OCI-LY3 (cell line): ENCODE results near the gene LMAN2L.

Experiments
- H2AFZ ChIP-seq: fragments of 200-600, 300-600 bp; shearing (Covaris generic); 2 replicates; pipeline ENCODE4 v1.6.0; 2014; ENCODE audit warnings: antibody characterized with exemption, low read depth, low read length
- H3K27ac ChIP-seq: fragments of 200-600, 300-600 bp; sonication (generic); 2 replicates; pipeline ENCODE4 v1.5.1; 2014; ENCODE audit warnings: mild to moderate bottlenecking, low read length, moderate library complexity, mixed read lengths
- H3K27me3 ChIP-seq: fragments of 200-600, 300-600 bp; sonication (generic); 2 replicates; pipeline ENCODE4 v1.6.1; 2014; ENCODE audit warnings: low read depth, low read length, mixed read lengths
- H3K36me3 ChIP-seq: fragments of 200-600, 300-600 bp; sonication (generic); replicated peaks from 2 replicates; pipeline ENCODE3; 2014; ENCODE audit warnings: low read depth, low read length, mixed read lengths
- H3K4me1 ChIP-seq: fragments of 300-600, 200-600 bp; sonication (generic); 2 replicates; pipeline ENCODE4 v1.6.1; 2014; ENCODE audit warnings: low read length, mixed read lengths
- H3K4me2 ChIP-seq: fragments of 200-600, 300-600 bp; sonication (generic); 2 replicates; pipeline ENCODE4 v1.6.1; 2014; ENCODE audit warnings: low read length, mixed read lengths
- H3K4me3 ChIP-seq: fragments of 300-600, 200-600 bp; sonication (generic); 2 replicates; pipeline ENCODE4 v1.5.1; 2014; ENCODE audit warnings: antibody characterized with exemption, mild to moderate bottlenecking, low read length, moderate library complexity
- H3K79me2 ChIP-seq: fragments of 300-600, 200-600 bp; shearing (Covaris generic); 2 replicates; pipeline ENCODE4 v1.6.1; 2014; ENCODE audit warnings: mild to moderate bottlenecking, low read length, mixed read lengths
- H3K9ac ChIP-seq: fragments of 300-600, 200-600 bp; shearing (Covaris generic); 2 replicates; pipeline ENCODE4 v1.6.0; 2014; ENCODE audit warnings: mild to moderate bottlenecking, low read length, moderate library complexity
- H3K9me3 ChIP-seq: fragments of 200-600, 300-600 bp; shearing (Covaris generic); 2 replicates; pipeline ENCODE4 v1.6.1; 2014; ENCODE audit warnings: low read length, mixed read lengths; ENCODE audit not compliant: insufficient read depth
- H4K20me1 ChIP-seq: fragments of 200-600, 300-600 bp; sonication (generic); 2 replicates; pipeline ENCODE4 v1.6.1; 2016; ENCODE audit warnings: low read length, mixed read lengths; ENCODE audit not compliant: insufficient read depth
- EZH2phosphoT487 ChIP-seq: fragments of 200-600 bp; shearing (Covaris generic); IDR thresholded peaks from 2 replicates; pipeline ENCODE4 v1.6.1; 2018; ENCODE audit warnings: antibody characterized with exemption, mixed run types, low read depth
- TF ChIP-seq, protein P1 (sequence below): fragments of 200-600, 300-600 bp; sonication (generic); IDR thresholded peaks from 2 replicates; pipeline ENCODE4 v1.5.1; 2014; ENCODE audit warnings: antibody characterized with exemption, low read length, low read depth

The LMAN2L gene

DNA sequence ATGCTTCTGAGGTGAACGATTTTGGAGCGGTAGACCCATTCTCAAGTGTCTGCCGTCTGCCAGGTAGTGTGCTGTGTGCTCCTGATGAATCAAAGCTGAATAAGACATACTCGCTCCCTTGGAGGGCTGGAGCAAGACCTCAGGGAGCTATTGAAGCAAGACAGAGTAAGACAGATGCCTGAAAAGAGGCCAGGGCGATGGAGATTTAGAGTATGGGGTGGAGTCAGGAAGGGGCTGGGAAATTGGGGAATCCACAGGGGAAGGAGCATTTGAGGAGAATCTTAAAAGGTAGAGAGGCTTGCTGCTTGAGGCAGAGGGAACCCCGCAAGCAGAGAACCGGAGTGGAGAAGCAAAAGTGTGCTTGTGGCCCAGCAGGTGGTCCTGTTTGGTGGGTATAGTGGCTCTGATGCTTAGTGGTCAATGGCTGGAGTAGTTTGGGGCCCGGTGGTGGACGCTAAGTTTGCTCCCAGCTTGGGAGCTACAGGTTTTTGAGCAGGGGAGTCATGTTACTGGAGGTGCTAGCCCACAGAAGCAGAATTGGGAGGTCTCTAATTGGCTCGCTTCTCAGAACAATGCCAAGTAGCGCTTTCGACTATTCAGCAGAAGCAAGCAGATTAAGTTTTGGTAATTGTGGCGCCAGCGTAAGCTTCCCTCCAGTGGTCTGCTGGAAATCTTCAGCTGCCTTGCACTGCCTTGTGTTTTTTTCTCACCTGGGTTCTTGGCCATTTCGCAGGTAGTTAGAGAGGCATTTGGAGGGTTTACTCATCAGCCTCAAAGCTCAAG, 22.9 kb upstream of the LMAN2L start:
- H3K27ac ChIP-seq = no peak overlapping the region
- H3K9me3 ChIP-seq = no peaks in the 10 kb centered on the region
- H3K27me3 ChIP-seq = no peaks in the 10 kb centered on the region
- peaks cover 18% of the 10 kb centered on the region for H3K79me2 ChIP-seq
- no peaks in the 10 kb centered on the region for H3K36me3 ChIP-seq
- H3K4me2 ChIP-seq = peak overlapping the region; percentile 85
- peak overlapping the region; percentile 23; the same call in 1 of the 2 replicates for H3K9ac ChIP-seq
- H2AFZ ChIP-seq = no peak overlapping the region
- TF ChIP-seq, protein P1, sequence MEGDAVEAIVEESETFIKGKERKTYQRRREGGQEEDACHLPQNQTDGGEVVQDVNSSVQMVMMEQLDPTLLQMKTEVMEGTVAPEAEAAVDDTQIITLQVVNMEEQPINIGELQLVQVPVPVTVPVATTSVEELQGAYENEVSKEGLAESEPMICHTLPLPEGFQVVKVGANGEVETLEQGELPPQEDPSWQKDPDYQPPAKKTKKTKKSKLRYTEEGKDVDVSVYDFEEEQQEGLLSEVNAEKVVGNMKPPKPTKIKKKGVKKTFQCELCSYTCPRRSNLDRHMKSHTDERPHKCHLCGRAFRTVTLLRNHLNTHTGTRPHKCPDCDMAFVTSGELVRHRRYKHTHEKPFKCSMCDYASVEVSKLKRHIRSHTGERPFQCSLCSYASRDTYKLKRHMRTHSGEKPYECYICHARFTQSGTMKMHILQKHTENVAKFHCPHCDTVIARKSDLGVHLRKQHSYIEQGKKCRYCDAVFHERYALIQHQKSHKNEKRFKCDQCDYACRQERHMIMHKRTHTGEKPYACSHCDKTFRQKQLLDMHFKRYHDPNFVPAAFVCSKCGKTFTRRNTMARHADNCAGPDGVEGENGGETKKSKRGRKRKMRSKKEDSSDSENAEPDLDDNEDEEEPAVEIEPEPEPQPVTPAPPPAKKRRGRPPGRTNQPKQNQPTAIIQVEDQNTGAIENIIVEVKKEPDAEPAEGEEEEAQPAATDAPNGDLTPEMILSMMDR = no peak
- no peak for TF ChIP-seq EZH2phosphoT487
- H3K4me3 ChIP-seq = peak overlapping the region; percentile 85
- no peaks in the 10 kb centered on the region for H4K20me1 ChIP-seq
- H3K4me1 ChIP-seq = peaks cover 50% of the 10 kb centered on the region

DNA sequence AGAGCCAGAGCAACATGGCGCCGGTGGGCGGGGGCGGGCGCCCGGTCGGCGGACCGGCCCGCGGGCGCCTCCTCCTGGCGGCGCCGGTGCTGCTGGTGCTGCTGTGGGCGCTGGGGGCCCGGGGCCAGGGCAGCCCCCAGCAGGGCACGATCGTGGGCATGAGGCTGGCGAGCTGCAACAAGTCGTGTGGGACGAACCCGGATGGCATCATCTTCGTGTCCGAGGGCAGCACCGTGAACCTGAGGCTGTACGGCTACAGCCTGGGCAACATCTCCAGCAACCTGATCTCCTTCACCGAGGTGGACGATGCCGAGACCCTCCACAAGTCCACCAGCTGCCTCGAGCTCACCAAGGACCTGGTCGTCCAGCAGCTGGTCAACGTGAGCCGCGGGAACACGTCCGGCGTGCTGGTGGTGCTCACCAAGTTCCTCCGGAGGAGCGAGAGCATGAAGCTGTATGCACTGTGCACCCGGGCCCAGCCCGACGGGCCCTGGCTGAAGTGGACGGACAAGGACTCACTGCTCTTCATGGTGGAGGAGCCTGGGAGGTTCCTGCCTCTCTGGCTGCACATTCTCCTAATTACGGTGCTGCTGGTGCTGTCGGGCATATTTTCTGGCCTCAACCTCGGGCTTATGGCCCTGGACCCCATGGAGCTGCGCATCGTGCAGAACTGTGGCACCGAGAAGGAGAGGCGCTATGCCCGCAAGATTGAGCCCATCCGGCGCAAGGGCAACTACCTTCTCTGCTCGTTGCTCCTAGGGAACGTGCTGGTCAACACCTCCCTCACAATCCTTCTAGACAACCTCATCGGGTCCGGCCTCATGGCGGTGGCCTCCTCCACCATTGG, 21.3 kb upstream of the LMAN2L start:
- Histone ChIP-seq H3K4me2 (peak overlapping the region; percentile 85), H4K20me1 (no peaks in the 10 kb centered on the region), H3K9ac (peak overlapping the region; percentile 65), H3K27ac (no peak overlapping the region), H2AFZ (no peak overlapping the region; the same call in 1 of the 2 replicates), H3K9me3 (no peaks in the 10 kb centered on the region), H3K79me2 (peaks cover 13% of the 10 kb centered on the region), H3K27me3 (no peaks in the 10 kb centered on the region), H3K4me3 (peak overlapping the region; percentile 85), H3K4me1 (peaks cover 42% of the 10 kb centered on the region), H3K36me3 (no peaks in the 10 kb centered on the region)
- TF ChIP-seq, protein P1 = peak; percentile 34
- no peak for TF ChIP-seq EZH2phosphoT487

DNA sequence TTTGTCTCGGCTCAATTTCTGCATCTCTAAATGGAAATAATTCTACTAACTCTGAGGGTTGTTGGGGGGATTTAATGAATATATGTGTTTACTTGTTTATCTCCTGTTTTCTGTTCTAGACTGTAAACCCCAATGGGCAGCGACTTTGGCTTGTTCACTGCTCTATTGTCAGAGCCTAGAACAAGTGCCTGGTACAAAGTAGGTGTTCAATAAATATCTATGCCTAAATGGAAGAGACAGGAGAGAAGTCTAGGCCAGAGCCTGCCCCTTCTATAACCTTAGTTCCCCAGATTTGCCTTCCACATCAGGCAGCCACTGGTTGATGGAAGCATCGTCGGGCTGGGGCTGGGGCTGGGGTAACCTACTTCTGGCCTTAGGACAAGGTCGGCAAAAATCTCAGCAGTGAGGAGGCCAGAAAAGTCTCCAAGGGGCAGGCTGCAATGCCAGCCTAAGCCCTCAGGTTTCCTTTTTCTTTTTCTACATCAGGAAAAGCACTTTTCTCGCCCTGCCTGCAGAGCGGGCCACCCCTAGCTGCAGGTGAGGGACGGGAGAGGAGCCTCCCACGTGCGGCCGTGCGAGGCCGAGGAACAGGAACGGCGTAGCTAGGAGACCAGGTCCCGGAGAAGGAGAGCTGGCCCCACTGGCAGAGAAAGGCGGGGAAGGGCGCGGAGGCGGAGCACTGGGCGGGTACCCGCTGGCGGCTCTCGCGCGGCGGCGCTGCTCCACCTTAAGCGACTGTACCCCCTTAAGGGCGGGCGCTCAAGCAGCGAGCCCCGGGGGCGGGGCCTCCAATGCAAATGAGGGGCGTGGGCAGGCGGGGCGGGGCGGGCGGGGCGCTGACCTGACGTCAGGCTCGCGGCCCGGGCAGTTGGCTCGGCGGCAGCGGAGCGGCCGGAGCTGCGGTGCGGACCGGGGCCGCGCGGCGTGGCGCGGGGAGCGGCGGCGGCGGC, 20.4 kb upstream of the LMAN2L start, which contains the start of gene CNNM4:
Gene CNNM4 (plus strand): TSS at position 867 of the 950 bp plus-strand sequence. CDS start 98 bp downstream, outside the sequence.
- H3K9ac ChIP-seq = peak within 1 kb of the TSS; percentile 65
- peaks cover 42% of the 10 kb centered on the region for H3K4me1 ChIP-seq
- H3K27me3 ChIP-seq = no peaks in the 10 kb centered on the region
- peaks cover 13% of the 10 kb centered on the region for H3K79me2 ChIP-seq
- H3K27ac ChIP-seq = no peak within 1 kb of the TSS
- H3K36me3 ChIP-seq = no peaks in the 10 kb centered on the region
- no peaks in the 10 kb centered on the region for H3K9me3 ChIP-seq
- H4K20me1 ChIP-seq = no peaks in the 10 kb centered on the region
- H3K4me2 ChIP-seq = peak within 1 kb of the TSS; percentile 85
- H3K4me3 ChIP-seq = peak within 1 kb of the TSS; percentile 85
- peak within 1 kb of the TSS; percentile 84 for H2AFZ ChIP-seq
- TF ChIP-seq, protein P1 = no peak
- TF ChIP-seq EZH2phosphoT487 = no peak
